ENCODE measurements around the gene ADARB2.
"Not testable (repeated sequence)": the region's sequence is repeated elsewhere in the genome, so short reads cannot be mapped to it uniquely, and the experiment has no call there.

The ADARB2 gene

DNA sequence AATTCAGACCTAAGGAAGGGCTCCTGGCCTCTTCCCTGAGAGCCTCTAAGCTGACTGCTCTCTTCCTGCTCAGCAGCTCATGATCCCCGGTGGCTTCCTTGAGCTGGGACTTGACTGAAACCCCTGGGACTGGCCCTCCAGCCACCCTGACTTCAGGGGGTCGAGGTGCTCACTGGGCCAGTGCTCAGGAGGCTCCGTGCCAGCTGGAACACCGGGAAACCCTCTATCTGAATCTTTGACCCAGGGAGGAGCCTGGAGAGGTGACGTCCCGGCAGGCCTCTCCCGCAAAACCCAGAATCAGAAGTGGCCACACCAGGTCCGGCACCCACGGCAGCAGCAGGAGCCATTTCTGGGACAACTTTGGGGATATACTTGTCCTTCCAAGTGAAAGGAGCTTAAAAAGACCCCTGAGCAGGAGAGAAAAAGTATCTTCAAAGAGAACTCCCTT lies 570.5 kb downstream of the ADARB2 start:
- DNase-seq (ENCODE audit: low read depth) = no peak

DNA sequence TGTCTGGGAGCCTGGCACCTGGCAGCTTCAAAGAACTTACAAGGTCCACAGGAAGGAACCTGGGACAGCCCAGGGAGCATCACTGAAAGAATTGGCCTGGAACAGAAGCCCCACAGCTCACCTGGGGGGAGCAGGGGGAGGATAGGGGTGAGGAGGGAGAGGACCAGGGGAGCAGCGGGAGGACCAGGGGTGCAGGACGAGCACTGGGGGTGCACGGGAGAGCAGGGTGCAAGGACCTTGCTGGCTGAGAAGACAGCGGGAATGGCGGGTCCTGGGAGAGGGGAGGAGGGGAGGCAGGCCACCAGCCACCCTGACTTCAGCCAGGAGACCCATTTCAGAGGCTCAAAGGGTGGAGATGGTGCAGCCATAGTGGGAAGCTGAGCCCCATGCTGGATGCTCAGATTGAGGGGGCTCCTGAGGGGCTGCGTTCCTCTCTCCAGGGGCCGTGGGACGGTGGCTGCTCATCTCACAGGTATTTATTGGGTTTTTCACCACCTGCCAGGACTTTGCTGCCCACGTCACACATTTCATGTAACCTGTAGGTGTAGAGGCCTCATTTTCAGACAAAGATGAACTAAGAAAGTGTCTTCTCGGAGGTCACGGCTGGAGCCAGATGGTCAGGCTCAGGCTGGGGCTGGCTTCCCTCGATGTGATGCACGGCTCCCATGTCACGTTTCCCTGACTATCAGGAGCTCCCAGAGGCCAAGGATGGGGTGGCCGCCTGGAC lies 571.1 kb downstream of the ADARB2 start:
- no peak for DNase-seq (ENCODE audit: low read depth)

DNA sequence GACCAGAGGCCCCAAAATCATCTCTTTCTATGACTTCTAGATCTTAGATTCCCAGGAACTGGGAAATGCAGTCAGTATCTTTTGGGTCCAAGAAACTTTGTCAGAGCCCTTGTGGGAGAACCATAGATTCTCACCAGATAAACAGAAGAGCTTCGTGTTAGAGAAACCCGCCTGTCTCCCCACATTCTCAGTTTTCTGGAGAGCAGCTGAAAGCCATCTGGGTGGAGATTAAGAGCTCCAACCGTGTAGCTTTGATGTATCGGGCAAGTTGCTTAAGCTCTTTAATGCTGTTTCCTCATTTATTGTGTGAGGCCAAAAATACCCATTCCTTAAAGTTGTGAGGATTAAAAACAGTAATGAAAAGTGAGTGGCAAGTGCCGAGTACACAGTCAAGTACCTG lies 573.5 kb downstream of the ADARB2 start:
- DNase-seq (ENCODE audit: low read depth) = no peak

DNA sequence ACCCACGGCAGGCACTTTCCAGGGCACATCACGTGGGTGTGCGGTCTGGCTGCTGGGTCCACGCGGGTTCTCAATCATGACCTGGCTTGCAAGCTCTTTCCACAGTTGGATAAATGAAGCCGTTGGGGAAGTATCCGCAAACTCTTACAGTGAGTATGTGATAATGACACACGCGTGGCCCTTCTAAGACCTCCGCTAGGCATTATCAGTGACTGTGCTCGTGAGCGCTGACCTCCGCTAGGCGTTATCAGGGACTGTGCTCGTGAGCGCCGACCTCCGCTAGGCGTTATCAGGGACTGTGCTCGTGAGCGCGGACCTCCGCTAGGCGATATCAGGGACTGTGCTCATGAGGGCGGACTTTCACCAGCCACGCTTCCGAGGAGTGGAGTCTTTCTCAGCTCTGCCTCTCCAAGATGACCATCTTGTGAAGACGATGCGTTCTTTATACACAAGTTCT lies 574.1 kb downstream of the ADARB2 start:
- DNase-seq (ENCODE audit: low read depth) = no peak

DNA sequence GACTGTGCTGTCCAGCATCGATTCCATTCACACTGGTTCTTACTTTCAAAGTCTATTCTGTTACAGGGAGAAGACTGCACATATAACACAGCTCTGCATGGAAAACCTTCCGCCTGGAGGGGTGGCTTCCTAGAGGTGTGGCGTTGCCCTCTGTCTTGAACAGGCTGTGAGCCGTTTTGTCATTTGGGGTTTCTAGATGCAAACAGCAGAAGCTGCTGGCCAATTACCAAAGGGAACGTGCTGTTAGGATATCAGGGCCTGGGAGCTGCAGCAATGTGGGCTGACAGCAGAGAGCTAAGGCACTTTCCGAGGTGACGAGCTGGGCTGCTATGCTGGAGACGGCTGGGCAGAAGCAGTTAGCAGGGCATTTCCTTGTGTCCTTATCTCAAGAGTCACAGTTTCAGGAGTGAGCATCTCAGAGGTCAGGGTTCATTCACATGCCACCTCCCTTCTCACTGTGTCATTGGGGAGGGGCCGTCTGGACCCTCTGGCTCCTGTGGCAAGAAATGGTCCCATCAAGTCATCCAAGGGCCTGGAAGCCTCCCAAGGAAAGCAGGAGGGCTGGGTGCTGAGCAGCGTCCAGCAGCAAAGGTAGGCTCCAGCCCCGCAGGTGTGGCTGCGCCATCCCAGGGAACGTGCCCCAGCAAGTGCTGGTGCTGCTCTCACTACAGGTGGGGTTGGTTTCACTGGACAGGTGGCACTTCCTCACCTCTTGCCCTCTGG lies 574.7 kb downstream of the ADARB2 start:
- no peak for DNase-seq (ENCODE audit: low read depth)

DNA sequence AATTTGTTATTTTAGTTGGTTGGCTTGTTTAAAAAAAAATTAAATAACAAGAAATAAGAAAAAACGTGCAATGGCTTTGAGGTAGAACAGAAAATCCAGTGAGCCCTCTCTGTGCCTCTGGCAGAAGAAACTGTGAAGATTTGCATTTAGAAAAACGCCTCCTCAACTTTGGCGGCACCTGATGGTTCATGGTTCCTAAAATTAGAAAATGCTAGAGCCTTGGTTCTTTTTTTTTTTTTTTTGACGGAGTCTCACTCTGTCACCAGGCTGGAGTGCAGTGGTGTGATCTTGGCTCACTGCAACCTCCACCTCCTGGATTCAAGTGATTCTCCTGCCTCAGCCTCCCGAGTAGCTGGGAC lies 576.0 kb downstream of the ADARB2 start:
- not testable (repeated sequence) for DNase-seq (ENCODE audit: low read depth)

DNA sequence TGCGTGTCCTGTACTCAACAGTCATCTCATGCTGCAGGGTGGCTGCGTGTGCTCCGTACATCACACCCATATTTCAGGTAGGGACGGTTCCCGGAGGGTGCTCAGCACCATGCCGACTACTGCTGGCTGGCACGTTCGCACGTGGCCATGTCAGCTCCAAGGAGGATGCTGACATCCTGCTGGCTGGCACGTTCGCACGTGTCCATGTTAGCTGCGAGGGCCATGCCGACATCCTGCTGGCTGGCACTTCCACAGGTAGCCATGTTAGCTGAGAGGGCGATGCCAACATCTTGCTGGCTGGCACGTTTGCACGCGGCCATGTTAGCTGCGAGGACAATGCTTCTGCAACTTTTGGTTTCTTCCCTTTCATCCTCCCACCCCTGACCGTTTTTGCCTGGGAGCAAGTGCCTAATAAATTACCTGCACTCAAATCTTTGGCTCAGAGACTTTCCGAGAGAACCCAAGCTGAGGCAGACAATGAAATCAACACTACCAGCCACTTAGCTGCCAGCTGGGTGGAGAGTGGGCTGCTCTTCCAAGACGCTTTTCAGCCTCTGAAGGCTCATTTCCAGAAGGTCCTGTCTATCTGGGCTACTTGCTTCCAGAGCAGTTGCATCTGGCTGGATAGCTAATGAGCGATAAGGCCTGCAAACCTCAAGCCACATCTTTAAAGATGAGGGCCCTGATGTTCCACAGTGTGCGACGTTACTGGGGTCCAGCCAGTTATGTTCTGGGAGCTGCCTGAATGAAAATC lies 576.6 kb downstream of the ADARB2 start:
- no peak for DNase-seq (ENCODE audit: low read depth)

DNA sequence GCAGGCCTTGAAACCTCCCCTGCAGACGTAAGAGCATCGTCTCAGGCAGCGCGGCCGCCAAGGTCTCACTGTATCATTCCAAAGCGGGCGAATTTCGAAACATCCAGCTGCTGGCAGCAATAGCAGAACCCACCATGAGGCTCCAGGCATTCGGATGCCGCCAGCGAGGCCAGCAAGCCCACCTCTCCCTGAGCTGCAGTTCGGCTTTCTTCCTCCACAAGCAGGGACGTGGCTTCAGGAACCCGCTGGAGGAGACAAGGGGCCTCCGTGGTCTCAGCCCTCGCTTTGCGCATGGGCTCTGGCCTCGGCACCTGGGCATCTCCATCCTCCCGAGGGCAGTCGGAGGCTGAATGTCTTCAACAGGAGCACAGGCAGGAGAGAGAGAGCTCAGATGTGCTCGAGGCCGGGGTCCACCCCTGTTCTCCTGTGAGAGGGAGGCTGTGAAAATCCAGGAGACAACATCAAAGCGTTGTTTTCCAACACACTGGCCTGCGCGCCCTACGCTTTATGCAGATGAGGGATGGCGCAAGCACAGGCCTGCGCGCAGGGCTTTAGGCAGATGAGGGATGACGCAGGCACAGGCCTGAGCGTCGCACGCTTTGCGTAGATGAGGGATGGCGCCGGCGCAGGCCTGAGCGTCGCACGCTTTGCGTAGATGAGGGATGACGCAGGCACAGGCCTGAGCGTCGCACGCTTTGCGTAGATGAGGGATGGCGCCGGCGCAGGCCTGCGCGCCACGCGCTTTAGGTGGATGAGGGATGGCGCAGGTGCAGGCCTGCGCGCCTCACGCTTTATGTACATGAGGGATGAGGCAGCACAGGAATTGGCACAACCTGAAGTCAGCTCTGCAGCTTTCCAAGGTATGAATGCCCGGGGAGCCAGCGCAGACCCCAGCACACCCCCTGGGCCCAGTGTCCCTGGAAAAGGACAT lies 577.9 kb downstream of the ADARB2 start:
- DNase-seq (ENCODE audit: low read depth) = no peak

DNA sequence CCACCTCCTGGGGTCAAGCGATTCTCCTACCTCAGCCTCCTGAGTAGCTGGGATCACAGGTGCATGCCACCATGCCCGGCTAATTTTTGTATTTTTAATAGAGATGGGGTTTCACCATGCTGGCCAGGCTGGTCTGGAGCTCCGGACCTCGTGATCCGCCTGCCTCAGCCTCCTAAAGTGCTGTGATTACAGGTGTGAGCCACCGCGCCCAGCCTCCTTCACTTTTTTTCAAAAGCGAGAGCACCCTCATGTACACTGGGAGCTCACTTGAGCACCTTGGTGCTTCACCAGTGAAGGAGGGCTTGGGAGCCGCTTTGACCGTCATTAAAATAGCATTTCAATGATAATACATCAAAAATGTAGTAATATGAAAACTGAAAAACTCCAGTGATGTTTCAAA lies 578.8 kb downstream of the ADARB2 start:
- DNase-seq (ENCODE audit: low read depth) = not testable (repeated sequence)

DNA sequence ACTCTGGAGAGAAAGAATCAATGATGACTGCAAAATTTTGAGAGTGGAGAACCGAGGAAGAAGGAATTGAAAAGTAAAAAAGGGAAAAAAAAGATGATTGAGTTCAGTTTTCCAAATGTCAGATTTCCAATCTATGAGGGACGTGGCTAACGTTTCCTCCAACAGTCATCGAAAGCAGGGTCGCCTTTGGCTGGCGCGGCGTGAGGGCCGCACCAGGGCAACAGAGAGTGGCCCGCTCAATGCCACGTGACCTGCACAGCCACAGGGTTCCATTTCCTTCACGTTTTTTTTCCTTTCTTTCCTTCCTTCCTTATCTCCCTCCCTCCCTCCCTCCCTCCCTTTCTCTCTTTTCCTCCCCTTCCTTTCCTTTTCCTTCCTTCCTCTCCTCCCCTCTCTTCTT lies 579.3 kb downstream of the ADARB2 start:
- DNase-seq (ENCODE audit: low read depth) = no peak

DNA sequence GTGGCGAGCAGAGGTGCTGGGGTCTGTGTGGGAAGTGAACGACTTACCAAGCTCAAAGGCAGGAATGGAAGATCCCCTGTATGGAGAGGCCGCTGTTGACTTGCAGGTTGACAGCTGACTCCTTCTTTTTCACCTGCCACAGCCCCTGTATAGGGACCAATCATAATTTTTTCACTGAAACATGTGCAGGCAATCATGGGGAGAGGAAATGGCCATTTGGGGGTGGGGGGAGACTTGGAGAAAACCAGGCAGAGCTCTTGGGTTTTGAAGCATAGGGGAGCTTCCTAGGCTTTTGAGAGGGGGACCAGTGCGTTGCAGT lies 579.8 kb downstream of the ADARB2 start:
- DNase-seq (ENCODE audit: low read depth) = no peak

DNA sequence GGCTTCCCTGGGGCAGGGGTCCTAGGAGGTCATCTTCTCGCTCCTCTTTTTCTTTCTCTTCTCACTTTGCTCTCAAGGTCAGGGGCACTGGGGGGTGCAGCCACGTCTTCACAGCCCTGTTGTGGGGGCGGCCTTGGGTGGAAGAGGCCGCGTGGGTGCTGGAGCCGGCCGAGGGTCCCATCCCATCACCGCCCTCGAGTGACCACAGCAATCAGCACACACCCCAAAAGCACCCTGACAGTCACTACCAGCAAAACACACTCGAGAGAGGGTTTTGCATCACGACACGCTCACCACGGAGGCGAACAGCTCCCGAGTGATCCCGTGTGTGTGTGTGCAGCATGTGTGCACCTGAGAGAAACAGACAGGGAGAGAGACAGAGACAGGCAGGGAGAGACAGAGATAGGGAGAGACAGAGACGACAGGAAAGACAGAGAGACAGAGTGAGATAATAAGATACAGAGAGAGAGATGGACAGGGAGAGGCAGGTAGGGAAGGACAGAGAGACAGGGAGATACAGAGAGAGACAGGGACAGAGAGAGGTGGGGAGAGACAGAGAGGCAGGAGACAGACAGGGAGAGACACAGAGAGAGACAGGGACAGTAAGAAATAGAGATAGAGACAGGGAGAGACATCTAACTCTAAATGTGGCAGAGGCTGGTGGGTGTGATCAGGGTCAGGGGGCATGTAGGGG lies 580.3 kb downstream of the ADARB2 start:
- DNase-seq (ENCODE audit: low read depth) = no peak

DNA sequence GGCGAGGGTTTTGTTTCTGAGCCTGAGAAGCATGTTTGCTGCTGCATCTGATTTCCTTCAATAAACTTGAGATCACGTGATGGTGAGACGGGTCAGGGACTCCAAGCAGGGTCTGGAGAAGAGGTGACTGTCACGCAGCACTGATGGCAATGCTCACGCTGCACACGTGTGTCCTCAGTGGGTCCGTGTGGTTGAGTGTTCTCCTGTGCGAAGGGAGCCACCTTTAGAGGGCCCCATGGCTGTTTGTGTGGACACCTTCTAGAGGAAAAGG lies 580.8 kb downstream of the ADARB2 start:
- DNase-seq (ENCODE audit: low read depth) = no peak

DNA sequence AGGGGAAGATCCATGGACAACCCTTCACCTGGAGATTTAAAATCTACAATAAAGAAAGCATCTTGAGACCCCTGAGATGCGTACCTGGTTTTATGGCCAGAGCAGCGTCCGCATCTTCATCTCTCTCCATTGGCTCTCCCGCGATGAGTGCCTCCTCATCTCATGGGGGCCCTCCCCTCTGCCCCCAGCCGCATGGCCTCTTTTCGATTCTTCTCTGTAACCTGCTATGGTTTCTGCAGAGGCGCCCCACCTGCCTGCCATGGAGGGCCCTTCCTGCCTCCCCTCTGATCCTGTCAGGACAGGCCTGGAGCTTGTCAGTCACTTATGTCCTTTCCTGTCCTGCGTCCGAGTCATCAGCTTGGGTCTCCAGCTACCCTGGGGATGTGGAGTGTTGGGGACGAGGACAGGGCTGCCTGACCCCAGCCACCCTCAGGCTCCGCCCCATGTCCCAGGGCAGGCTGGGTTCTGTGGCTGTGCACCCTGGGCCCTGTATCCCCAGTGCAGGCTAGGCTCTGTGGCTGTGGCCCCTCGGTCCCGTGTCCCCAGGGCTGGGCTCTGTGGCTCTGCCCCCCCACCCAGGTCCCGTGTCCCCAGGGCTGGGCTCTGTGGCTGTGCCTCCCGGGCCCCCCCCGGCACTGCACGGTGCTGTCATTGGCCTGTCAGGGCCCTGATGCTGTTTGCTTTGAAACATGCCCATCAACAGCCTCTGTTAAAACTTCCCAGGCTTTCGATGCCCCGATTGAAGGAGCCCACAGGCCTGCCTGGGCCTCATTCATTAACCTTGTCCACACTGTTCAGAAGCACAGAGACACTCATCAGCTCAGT lies 581.3 kb downstream of the ADARB2 start:
- no peak for DNase-seq (ENCODE audit: low read depth)

DNA sequence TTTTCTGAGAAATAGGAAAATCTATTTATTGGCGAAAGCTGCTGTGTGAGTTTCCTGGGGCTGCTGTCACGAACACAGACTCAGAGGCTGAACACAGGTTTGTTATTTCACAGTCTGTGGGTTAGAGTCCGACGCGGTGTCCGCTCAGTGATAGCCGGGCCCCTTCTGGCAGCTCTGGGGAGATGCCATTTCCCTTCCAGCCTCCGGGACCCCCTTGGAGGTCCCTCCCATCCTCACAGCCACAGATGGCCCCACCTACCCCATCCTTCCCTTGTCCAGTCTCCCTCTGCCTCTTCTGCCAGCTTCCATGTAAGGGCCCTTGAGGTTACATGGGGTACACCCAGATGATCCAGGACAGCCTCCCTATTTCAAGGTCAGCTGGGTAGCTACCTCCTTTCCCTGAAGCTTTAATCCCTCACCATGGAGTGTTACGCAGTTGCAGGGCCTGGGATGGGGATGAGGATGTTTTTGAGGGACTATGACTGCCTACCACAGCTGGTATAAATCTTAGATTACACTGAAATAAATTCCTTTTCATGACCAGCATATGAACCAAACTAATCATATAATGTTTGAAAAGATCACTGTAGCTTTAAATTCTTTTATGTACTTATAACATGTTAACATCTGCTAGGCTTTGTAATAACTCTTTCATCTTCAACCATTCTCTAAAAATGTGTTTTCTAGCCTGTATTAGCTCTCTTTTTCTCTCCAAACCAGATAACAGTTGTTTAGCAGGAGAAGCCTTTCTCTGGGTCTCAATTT lies 582.6 kb downstream of the ADARB2 start:
- DNase-seq (ENCODE audit: low read depth) = no peak

DNA sequence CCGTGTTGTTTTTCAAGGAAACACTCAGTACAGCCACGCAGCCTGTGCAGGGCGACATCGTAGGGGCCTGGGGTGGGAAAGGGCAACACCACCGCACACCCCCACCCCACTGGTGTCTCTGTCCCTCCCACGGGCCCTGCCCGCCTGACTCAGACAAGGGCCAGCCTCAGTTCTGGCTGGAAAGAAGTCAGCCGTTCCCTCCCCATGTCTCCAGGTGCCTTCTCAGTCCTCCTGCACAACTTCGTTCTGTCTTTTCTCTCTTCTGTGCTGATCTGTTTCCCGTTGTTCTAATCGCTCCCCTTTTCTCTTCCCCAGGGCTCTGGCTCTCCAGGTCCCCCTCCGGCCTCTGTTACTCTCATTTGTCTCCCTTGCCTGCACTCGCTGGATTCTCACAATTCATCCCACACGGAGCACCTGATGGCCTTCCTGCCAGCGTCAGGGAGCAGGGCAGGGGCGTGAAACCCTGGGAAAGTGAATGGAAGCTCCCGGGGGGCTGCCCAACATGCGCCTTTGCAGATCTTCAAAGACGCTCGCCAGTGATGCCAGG lies 583.4 kb downstream of the ADARB2 start:
- no peak for DNase-seq (ENCODE audit: low read depth)

DNA sequence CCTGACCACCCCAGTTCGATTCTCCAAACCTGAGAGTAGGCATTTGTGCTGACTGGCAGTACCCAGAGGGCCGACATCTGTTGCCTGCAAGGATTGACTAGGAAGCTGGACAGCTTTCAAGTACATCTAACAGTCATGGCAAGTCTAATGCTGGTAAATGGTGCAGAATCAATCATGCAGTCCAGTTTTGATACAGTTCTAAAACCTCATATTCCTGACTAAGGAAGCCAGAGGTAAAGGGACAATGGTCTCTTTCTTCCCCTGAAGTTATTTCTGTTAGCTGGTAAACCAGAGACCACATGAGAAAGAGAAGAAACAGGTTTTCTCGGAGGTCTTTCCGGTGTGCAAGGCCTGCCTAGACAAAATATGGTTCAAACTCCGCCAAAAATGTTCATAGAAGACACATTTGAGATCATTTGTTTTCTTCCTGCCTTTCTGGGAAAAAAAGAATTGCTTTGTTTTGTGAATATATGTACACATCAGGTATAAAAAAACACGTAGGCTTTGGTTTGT lies 584.0 kb downstream of the ADARB2 start:
- DNase-seq (ENCODE audit: low read depth) = no peak

DNA sequence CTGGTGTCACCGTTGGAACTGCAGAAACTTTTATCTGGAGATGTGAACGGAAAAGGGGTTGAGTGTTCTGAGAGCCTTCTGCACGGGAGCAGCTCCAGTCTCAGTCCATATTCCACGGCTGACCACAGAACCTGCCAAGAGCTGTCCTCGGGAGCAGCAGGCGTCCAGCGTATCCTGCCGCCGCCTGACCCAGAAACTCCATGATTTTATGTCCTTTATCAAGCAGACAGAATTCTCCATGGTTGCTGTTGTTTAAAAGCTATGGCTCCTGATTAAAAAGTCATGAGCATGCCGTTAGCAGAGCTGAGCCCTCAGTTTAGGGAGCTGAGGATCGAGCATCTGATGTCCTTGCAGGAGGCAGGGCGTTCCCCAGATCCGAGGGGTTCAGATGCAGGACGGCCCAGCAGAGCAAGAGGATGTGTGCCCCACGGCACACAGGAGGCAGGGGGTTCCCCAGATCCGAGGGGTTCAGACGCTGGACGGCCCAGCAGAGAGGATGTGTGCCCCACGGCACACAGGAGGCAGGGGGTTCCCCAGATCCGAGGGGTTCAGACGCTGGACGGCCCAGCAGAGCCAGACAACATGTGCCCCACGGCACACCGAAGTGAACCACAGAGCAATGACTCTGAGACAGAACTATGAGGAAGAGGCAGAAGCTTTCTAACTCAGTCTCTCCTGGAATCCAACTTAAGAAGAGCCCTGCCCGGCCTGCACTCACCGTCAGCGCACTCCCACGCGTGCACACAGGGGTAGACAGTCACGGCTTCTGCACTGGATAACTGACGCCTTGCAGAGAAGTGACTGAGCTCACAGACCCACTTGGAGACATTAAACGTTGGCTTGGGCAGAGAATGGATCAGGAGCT lies 584.7 kb downstream of the ADARB2 start:
- DNase-seq (ENCODE audit: low read depth) = no peak
